ENCODE data around the gene TRA2B. TPM values are rescaled to one million over a fixed set of nuclear protein-coding genes. Genes with fewer than 3 reads are reported as not detected.

Gene TRA2B
- 86.0 TPM for total RNA-seq

DNA sequence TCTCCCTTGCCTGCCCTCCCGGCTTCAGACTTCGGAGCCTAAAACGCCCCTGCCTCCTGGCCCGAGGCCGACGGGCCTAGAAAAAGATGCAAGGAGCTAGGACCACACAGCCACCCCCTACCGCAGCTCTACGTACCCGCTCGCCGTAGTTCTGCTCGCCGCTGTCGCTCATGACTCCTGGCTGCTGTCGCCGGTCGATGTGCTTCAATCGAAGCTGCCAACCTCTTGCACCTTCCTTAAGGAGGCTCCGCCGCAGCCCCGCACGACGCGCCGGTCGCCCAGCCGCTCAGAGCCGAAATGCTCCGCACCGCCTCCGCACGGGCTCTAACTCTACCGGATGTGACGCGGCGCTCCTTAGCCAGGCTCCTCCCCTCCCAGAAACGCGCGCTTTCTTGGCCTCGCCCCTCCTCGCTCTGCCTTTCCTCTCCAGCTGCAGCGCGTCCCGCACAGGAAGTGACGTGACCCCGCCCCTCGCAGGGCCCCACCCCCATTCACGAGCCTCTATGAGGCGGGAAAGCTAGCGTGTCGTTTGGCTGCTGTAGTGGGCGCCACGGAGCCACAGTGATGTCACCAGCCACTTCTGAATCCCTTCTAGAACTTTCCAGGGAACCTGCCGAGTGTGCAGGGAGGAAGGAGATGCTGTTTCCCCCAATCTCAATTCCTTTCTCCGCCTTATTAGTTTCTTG, at the start of gene TRA2B:
Gene TRA2B, minus strand, starts transcription at position 326 of the 686 bp plus-strand sequence. Its CDS starts 154 bp downstream, at position 172.
- peak; percentile 98 for ATAC-seq

DNA sequence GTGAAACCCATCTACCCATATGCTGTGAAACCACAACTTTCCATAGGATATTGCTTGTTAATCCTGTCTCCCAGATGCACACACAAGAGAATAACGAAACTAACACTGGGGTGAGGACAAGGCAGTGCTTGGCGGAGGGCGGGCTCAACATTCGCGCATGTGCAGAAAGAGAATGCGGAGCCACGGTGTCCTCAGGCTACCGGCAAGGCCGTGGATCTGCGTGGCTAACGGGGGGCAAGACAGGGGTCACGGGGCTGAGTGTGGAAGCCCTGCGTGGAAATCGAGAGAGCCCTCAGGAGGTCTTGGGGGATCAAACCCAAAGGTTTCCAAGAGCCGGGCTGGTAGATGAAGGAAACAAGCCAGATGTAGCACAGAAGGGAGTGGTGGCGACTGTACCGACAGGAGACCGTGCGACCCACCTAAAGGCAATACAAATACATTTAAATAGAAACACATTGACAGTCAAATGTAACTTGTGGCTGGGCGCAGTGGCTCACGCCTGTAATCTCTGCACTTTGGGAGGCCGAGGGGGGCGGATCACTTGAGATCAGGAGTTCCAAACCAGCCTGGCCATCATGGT, 48.5 kb upstream of the TRA2B start:
- ATAC-seq, result no peak

DNA sequence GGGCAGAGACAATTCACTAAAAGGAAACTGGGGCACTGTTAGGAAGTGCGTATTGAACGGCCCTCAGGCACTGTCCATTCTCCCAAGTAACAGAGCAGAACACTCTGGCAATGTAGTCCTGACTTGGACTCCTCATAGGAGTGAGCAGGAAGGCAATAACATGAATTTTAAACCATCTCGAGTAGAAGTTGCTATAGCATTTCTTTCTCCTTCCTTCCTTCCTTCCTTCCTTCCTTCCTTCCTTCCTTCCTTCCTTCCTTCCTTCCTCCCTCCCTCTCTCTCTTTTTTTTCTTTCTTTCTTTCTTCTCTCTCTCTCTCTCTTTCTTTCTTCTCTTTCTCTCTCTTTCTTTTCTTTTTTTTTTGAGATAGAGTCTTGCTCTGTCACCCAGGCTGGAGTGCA, 46.4 kb upstream of the TRA2B start:
- ATAC-seq, result peak; percentile 27

DNA sequence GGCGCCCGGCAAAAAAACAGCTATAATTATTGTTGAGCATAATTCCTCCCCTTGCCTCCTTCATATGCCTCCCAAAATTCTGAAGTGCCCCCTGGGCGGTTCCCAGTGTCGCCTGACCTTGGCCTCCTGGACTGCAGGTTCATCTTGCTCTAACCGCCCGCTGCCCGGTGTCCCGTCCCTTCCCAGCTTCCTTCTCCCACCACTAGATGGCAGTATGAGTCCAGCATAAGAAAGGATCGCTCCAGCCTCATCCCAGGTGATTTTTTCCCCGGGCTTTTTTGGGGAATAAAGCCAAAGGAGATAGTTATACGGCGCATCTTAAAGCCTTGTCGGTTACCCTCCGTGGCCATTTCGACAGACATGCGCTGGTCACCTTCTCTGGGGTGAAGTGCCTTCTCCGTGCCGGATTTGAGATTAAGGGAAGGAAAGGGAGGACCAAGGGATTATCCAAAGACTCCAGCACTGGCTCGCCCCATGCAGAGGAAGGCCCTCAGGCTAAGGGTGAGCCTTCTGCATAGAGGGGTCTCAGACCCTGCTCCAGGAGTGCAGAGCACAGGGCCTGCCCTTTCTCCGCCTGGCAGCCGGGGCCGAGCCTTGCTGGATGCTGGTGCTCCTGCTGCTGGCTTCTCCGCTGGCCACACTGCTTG, 45.8 kb upstream of the TRA2B start:
- peak; percentile 86 for ATAC-seq

DNA sequence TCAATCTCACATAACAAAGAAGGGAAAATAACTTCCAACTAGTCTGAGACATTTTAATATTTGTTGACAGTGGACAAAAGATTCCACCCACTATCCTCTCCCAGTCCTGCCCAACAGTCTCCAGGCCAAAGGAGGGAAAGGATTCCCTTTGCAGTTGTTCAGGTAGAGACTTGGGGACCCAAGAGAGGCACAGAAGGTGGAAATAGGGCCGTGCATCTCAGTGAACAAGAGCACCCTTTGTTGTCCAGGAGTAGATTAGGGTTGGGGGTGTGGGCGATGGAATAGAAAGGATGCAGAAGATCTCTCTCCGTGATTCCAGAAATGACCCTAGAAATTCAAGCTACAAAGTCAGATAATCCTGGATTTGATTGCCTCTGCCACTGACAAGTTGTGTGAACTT, 44.8 kb upstream of the TRA2B start:
- no peak for ATAC-seq

DNA sequence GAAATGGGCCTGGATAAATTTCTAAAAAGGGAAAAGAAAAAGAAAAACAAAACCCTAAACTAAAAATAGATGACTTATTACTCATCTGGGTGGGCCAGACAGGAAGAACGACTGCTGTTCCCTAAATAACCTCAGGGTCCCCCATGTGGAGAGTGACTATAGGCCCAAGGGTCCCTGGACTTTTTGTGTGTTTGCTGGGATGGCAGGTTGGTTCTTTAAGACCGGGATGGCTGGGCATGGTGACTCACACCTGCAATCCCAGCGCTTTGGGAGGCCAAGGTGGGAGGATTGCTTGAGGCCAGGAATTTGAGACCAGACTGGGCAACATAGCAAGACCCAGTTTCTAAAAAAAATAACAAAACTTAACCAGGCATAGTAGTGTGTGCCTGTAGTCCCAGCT, 43.8 kb upstream of the TRA2B start:
- no peak for ATAC-seq

DNA sequence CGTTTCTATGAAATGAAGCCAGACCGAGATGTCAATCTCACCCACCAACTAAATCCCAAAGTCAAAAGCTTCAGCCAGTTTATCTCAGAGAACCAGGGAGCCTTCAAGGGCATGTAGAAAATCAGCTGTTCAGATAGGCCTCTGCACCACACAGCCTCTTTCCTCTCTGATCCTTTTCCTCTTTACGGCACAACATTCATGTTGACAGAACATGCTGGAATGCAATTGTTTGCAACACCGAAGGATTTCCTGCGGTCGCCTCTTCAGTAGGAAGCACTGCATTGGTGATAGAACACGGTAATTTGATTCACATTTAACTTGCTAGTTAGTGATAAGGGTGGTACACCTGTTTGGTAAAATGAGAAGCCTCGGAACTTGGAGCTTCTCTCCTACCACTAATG, 41.9 kb upstream of the TRA2B start:
- no peak for ATAC-seq

DNA sequence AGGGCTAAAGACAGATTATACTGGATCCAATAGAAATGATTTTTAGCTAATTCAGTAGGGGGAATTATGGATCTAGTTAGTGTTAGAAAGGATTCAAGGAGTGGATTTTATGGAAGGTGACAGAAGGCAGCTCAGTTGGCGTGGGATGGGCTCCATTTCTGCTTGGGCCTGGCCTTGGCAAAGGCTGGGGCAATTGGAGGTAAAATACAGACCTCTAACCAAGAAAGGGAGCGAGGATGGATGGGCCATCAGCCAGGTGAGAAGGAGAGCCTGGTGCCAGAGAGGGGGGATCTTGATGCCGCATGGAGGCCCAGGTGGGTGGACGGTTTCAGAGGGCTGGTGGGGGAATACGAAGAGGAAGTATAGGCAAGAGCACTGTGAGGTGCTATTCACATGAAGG, 40.7 kb upstream of the TRA2B start:
- ATAC-seq, result no peak

DNA sequence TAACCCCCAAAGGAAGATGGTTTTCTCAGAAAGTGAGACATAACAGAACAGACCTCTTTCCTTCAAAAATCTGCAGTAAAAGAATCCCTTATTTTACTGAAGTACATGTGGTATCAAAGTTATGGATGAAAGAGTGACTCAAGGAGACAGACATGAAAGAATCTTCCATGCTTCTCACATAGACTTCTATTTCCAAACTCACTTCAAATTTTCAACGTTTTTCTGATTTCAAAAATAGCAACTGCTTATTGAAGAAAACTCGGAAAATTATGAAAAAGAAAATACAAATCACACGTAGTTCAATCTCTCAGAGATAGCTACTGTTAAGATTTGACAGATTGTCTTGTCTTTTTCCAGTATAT, 39.8 kb upstream of the TRA2B start:
- no peak for ATAC-seq

DNA sequence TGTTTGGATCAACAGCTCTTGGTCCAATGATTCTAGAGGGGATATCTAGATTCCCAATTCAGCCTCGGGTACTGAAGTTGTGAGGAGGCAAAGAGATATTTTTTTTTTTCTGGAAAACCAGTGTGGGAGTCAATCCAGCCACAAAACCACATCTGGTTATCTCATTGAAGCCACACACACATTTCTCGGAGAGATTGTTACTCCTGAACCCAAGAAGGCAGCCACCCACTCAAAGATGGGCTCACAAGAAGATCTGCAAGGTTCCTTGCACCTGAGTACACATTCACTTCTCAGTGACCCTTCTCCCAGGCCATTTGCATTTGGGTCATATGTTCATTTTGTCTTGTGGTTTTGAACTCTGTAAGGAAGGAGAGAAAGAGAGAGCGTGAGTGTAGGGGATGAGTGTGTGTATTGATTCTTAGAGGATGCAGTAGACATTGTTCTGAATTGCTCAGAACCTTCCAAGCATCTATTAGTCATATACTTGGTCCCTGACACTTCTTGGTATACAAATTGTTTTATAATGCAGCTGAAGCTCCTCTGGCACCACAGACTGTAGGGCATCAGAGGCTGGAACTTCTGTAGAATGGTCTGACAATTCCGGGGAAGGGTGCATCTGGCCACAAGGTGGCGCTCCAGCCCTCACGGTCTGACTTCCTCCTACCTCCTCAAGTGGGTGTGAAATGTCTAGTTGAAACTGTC, 39.3 kb upstream of the TRA2B start:
- peak; percentile 77 for ATAC-seq

DNA sequence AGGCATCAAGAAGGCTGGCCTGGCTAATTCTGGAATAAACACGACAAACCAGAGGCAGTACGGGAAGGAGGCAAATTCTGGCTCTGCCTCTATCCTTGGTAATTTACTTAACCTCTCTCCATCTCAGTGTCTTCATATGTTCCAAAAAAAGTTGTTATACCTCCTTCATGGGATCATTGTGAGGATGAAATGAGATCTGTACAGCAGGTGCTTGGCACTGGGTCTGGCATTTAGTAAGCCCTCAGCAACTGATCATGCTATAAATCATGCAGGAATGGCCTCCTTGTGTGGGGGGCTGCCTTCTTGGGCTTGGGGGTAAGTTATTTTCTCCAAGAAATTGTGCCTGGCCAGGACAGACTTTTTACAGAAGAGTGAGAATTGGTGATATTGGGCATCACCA, 38.3 kb upstream of the TRA2B start:
- ATAC-seq, result no peak

DNA sequence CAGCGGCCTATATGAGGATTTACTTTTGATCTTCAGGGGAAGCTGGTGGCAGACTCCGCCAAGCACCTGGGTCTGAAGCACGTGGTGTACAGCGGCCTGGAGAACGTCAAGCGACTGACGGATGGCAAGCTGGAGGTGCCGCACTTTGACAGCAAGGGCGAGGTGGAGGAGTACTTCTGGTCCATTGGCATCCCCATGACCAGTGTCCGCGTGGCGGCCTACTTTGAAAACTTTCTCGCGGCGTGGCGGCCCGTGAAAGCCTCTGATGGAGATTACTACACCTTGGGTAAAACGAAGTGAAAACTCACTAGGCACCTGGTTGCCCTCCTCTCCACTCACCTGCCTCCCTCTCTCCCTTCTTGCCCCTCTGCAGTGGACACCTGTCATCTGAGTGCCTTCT, 33.8 kb upstream of the TRA2B start:
- no peak for ATAC-seq

DNA sequence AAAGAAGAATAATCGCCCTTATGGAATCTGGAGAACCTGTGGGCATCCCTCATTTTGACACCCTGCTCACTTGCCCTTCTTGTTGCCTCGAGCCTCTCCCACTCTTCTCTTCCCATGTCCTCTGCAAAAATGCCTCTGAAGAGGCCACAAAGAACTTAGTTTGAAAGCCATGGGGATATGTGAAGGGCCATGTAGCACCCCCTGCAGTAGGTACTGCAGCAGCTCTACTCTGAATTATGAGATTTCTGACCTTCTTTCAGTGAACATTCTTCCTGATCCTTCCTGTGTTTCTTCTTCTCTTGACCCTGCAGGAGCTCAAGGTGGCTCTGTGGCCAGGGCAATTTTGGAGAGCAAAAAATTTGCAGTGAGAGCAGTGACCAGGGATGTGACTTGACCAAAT, 30.4 kb upstream of the TRA2B start:
- no peak for ATAC-seq

DNA sequence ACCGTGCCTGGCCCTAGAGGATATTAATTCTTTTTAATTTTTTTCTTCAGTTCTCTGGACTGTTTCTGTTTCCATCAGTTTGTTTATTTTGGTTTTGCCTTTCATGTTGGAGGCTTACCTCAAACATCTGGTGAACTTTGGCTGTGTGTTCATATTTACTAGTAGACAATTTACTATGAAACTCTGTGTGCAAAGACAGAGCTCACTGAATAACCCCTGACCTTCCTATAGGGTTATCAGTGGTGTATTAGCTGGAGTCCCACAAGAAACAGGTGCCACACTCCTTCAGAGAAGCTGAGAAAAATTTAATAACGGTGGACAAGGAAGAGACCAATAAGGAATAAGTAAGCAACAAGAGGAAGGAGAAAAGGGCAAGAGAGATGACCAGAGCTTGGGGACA, 28.8 kb upstream of the TRA2B start:
- no peak for ATAC-seq

DNA sequence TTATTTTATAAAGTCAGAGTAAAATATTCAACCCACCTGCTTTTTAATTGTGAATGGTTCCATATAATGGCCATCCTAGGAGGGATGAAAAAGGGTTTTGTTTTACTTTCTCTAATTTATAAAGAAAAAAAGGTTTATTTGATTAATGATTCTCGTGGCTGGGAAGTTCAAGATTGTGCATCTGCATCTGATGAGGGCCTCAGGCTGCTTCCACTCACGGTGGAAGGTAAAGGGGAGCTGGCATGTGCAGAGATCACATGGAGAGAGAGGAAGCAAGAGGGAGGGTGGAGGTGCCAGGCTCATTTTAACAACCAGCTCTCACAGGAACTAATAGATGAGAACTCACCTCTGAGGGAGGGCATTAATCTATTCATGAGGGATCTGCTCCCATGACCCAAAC, 27.7 kb upstream of the TRA2B start:
- ATAC-seq, result no peak

DNA sequence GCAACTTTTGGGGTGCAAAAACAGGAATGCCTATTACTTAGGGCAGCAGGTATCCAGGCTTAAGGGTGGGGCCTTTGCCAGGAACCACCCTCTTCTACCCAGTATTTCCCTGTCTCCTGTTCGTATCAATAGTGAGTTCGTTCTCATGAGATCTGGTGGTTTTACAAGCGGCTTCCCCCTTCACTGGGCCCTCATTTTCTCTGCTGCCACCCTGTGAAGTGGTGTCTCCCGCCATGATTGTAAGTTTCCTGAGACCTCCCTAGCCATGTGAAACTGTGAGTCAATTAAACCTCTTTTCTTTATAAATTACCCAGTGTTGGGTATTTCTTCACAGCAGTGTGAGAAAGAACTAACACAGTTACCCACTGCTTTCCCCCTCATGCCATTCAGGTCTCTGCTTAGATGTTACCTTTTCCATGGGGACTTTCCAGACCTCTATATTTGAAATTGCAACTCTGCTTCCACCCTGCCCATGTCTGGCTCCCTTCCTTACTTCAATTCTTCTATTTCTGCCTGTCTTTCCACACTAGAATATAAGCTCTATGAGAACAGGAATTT, 23.9 kb upstream of the TRA2B start:
- no peak for ATAC-seq

DNA sequence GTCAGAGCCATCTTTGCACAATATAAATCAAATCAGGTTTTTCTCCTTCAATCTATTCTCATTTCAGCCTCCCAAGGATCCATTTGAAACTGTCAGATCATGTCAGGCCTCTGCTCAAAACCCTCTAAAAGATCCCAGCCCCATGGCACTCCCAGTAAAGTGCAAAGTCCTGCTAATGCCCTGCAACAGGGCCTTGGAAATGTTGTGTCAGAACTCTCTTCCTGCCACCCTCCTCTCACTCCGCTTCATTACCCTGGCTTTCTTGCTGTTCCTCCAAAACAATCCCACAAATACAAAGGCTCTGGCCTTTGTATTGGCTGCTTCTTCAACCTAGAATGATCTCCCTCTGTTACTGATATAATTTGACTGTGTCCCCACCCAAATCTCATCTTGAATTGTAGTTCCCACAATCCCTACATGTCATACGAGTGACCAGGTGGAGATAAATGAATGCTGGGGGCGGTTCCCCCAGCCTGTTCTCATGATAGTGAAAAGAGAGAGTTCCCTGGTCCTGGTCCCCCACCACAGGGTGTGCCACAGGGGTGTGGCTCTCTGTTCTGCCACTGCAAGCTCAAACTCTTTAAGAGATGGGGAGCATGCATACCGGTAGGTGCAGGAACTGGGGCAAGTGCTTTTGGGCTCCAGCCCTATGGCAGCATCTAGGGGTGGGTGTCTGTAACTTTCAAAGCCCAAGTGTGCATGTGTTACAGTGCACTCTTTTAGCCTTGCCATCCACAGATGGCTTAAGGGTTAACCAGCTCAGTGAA, 22.9 kb upstream of the TRA2B start:
- ATAC-seq, result peak; percentile 61

DNA sequence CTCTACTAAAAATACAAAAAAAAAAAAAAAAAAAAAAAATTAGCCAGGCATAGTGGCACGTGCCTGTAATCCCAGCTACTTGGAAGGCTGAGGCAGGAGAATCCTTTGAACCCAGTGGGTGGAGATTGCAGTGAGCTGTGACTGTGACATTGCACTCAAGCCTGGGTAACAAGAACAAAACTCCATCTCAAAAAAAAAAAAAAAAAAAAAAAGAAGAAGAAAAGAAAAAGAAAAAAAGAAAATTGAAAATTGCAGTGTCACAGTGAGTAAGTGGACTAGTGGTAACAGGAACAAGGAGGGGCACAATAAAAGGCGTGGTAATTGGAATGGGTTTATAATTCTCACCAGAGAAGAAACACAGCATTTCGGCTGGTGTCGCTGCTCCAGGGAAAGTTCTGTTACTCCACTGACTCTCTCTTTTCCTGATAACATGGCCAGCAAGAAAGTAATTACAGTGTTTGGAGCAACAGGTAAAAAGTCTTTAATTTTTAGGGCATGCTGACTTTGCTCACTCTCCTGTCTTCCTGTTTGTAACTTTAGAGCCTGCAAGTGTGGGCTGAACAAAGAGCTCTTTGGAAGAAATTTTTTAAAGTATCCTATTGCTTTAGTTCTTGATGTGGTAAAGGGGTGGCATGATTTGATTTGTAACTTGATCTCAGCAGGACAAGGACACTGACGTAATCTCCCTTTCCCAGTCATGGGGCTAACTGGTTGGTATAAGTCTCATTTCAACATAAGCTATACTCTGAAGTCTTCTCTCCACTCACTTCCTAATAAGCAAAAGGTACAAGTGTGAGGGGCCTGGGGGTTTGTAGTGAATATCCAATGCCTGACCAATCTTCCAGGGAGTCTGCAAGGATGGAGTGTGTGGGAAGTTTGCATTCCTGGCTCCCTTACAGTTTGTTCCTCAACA, 22.1 kb upstream of the TRA2B start:
- peak; percentile 77 for ATAC-seq

DNA sequence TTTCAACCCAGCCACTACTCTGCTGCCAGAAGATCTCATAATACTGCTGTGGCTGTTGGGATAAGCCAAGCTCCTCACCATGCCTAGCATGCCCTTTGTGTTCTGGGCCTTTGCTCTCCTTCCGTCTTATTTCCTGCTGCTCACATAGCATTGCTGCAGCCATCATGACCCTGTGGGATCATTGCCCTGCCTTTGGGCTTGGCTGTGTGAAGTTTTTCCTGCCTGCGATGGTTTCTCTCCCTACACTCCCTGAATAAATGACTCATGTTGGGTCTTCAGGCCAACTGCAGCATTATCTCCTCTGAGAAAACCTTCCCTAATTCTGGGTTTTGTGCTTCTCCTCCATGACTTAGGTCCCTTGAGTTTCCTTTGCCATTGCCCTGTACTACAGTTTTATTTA, 20.8 kb upstream of the TRA2B start:
- peak; percentile 78 for ATAC-seq

DNA sequence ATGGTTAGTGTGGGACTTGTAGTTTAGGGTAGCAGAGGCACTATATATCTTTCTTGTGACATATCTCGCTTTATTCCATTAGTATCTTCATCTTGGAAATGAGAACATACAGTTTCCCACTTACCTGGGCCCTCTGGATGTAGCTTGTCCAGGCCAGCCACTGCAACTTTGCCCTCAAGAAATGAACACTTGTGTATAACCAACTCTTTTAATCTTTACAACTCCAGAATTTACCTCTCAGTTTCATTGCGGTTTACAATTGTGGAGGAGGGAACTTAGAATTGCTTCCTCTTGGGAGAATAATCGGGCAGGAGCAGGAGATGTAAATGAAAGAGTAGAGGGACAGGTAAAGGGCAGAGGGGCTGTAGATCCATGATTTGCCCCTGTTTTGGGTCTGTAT, 18.4 kb upstream of the TRA2B start:
- ATAC-seq, result no peak

DNA sequence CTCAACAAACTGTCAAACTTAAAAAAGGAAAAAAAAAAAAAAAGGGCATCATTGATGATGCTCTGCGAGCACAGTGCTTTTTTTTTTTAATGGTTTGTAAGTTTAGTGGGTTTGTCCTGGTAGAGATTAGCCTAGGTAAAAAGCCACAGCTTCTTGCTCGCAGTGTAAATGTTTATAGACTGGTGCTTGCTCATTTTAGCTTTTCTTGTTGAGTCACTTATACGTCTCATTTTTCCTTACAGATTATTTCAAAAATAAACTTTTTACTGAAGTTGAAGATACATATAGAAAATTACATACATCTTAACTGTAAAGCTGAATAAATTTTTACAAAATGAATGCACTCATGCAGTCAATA, 16.5 kb upstream of the TRA2B start:
- no peak for ATAC-seq

DNA sequence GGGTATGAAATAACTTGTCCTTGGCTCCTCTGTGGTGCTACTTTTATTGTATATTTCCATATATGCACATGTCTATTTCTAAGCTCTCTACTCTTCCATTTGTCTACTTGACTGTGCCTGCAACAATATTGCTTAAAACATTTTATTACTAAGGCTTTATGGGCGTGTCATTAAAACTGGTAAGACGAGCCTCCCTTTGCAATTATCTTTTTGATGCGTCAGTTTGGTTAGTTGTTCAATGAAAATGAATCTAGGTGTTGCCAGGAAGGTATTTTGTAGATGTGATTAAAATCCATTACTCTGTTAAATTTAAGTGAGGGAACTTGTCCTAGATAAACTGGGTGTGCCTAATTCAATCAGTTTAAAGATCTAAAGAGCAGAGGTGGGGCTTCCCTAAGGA, 12.9 kb upstream of the TRA2B start:
- peak; percentile 90 for ATAC-seq

All from esophagus mucosa (tissue), 1 donor.